ENCODE data around the gene ZNF221.

- TF ChIP-seq CTCF (IDR thresholded peaks at IDR 0.05; ENCODE audit: borderline replicate concordance, extremely low read depth, low read length, poor library complexity, severe bottlenecking) = no peak
- TF ChIP-seq EZH2 (IDR thresholded peaks at IDR 0.05; ENCODE audit: borderline replicate concordance, low read depth, low read length, severe bottlenecking) = no peak
Observed at GRCh38 chr19:43934985-43935708, 15.9 kb upstream of the ZNF221 start, which contains the start of gene ZNF45.

Data from DND-41 (cell line).